H1 (cell line): ENCODE measurements around the gene TTLL9. TPM values are rescaled to one million over a fixed set of nuclear protein-coding genes. Genes with fewer than 3 reads are reported as not detected.

ENCODE experiments used
- TBP ChIP-seq: IDR thresholded peaks from 2 replicates; pipeline ENCODE4 v1.6.1; 2011; ENCODE audit warnings: low read depth, low read length, improper control_type of control experiment
- ZNF274 ChIP-seq: IDR thresholded peaks from 2 replicates; pipeline ENCODE4 v1.7.0; 2012; ENCODE audit warnings: low read length, borderline replicate concordance; ENCODE audit errors: extremely low read depth
- polyA plus RNA-seq, 7 experiments: library from polyadenylated mRNA; depleted of rRNA in 3 of 7; stranded (reverse) in 5 of 7; unstranded in 2 of 7; fragments of >200 nt in 5 of 7; fragments of 200-250 nt in 2 of 7; gene quantifications; 1 replicate in 5 of 7; 2 replicates in 1 of 7; 4 replicates in 1 of 7; pipeline versions ENCODE4 v1.2.1 to v1.2.3, GENCODE V29; 2011 to 2013; ENCODE audit warnings: missing spikeins in 2 of 7, mixed read lengths in 2 of 7
- total RNA-seq: library from RNA; stranded (reverse); fragmentation: NEBNext Ultra II Directional; extraction: Animal tissue kit (Norgen Biotek cat#: 25700); gene quantifications from 2 replicates; pipeline ENCODE4 v1.2.1, GENCODE V29; 2021

Gene TTLL9
- total and polyA plus RNA-seq, 2 of the 8 experiments (the other 6 are each of a cell fraction or from before 2014, with no cell fraction given): 0.06 TPM; not detected in 1

GRCh38 chr20:31833931-31834521, 36.4 kb upstream of the TTLL9 start (continued):
- no peak for TF ChIP-seq TBP
- TF ChIP-seq ZNF274: no peak
